Left renal pelvis (tissue), 4 donors: ENCODE measurements around the gene AGGF1. TPM values are rescaled to one million over a fixed set of nuclear protein-coding genes. Genes with fewer than 3 reads are reported as not detected.
"Not testable (repeated sequence)": the region's sequence is repeated elsewhere in the genome, so short reads cannot be mapped to it uniquely, and the experiment has no call there.

Source experiments
- DNase-seq, 4 donors: peaks; one replicate each; pipeline ENCODE4 v3.0.0-alpha.2; 2013; ENCODE audit warnings: low read depth in 4 of 4, low spot score in 3 of 4
- polyA plus RNA-seq, 4 donors: library from polyadenylated mRNA; unstranded; fragments of 120-200 nt; gene quantifications; one replicate each; pipeline ENCODE4 v1.2.1, GENCODE V29; 2013; ENCODE audit not compliant: insufficient read length in 4 of 4

Gene AGGF1
- polyA plus RNA-seq, 4 donors: 24.5 to 39.5 (median 32.7) TPM

GRCh38 chr5:77083088-77083487 is 52.9 kb downstream of the AGGF1 start:
- DNase-seq: no peak

DNA sequence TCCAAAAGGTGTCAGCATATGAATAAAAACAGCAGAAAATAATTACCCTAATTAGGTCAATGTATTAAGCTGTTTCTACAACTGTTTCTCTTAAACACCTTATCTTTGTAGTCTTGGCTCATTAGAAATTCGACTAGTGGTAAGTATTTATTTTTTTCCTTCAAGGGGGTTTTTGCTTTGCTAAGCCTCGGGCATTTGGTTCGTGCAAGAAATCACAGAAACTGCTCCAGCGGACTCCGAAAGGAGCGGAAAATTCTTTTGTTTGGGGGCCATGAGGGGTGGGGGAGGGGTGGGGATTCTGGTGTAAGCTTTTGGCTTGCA is 56.1 kb downstream of the AGGF1 start:
- DNase-seq: peak in 2 of 4 donors; percentile 21 to 83

DNA sequence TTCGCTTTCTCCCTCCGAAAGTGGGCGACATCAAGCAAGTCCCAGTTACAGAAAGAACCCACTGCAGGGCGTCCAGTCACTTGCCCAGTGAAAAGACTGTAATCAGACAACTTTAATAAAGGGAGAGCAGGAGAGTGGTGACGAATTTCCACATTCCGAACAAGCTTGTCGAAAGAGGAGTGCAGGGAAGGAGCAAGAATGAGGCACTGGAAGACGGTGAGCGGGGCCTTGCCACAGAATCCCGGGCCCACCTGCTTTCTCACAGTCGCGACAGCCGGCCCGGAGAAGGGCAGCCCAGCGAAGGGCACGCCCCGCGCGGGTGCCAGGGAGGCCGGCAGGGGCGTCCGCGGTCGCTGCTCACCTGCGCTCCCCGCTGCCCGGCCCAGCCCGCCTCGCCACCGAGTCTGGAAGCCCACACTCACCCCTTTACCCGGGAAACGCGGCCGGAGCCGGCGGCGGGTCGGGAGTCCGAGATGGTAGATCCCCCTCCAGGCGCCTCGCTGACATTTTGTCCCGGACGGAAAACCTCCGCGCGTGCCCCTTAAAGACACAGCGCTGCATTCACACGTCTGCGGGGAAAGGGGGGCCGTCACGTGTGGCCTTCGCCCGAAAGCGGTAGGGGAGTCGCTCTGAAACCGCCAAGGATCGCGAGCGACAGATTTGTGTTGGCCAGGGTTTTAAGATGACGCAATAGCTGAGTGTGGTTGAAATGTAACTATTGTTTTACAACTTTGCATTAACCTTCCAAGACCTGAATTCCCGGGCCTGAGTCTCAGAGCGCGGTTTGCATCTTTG is 56.7 kb downstream of the AGGF1 start, which contains the start of gene ZBED3:
Gene ZBED3 (minus strand): TSS at position 597 of the 795 bp plus-strand sequence. CDS start 9,407 bp downstream, outside the sequence.
- DNase-seq: peak; percentile 78 to 84 (median 78)

- peak; percentile 39 to 48 (median 46) for DNase-seq
These were observed 57.5 kb downstream of the AGGF1 start for GRCh38 chr5:77087484-77088261.

DNA sequence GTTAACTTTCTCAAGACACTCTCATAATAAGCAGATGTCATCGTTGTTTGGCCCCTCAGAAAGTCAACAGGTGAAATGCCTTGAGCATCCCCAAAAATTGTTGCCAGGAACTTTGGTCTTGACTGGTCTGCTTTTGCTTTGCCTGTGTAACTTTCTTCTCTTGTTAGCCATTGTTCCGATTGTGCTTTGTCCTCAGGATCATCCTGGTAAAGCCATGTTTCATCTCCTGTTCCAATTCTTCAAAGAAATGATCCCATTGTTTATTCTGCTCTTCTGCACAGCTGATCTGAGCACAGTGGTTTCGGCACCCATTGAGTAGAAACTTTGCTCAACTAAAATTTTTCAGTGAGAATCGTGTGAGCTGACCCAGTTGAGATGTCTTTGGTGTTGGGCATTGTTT is 65.0 kb downstream of the AGGF1 start:
- no peak for DNase-seq

- DNase-seq: no peak
These were observed 71.1 kb downstream of the AGGF1 start for GRCh38 chr5:77101298-77101697.

DNA sequence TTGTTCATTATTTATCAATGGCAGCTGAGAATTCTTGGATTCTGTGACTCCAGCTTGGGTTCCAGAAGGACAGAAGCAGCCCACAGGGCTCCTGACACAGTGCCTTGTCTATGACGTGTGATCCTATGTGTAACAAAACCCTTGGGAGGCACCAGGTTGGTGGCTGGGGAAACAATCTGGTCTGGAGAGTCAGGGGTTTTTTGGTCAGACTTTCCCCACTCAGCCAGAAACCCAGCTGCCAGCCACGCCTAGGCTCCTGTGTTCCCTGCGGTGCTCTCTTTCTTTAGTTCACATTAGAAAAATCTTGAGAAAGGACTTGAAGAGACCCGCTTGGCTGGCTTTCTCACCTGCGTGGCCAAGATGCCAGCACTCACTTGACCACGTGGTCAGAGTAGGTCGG is 72.3 kb downstream of the AGGF1 start:
- DNase-seq: no peak

DNA sequence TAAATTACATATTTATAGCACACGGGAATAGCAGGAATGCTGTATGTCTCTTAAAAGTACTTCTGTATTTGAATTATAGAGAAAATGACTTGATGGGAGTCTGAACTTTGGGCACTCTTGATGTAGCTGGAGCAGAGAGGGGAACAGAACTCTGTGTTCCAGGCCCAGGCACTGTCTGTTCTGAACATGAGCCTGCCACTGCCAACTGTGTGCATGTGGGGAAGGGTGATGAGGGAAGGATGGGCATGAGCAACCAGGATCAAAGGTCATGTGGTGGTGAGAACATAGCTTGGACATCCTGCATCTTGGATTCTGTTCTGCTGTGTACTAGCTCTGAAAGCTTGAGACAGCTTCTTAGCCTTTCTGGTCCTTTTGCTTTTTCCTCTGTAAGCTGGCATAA is 73.3 kb downstream of the AGGF1 start:
- DNase-seq: no peak

DNA sequence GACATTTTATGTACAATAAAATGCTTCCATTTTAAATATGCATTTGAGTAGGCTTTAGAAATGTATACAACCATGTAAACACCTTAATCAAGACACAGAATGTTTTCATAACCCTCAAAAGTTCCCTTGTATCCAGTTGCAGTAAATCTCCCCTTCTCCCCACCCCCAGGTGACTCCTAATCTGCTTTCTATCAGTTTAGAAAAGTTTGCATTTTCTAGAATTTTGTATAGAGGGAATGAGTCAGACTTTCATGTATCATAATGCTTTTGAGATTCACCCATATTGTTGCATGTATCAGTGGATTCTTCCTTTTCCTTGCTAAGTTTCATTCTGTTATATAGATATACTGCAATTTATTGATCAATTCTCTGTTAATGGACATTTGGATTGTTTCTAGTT is 74.6 kb downstream of the AGGF1 start:
- no peak for DNase-seq

GRCh38 chr5:77107035-77107434 is 76.8 kb downstream of the AGGF1 start:
- not testable (repeated sequence) for DNase-seq

Other genes with a start within 250 kb of the AGGF1 start
- 10 to 100 TPM in 3 of 4 donors, 1 to 10 TPM in 1; 1.0 to 37.8 (median 33.2) TPM for gene F2RL1, start 211.4 kb upstream of the AGGF1 start, polyA plus RNA-seq
- under 1 TPM; 0.16 to 0.46 (median 0.20) TPM for gene S100Z, start 180.4 kb upstream of the AGGF1 start, polyA plus RNA-seq
- 10 to 100 TPM in 3 of 4 donors, 1 to 10 TPM in 1; 6.4 to 24.2 (median 20.6) TPM for gene CRHBP, start 77.4 kb upstream of the AGGF1 start, polyA plus RNA-seq
- 10 to 100 TPM; 21.2 to 33.5 (median 31.4) TPM for gene ZBED3, start 56.9 kb downstream of the AGGF1 start, polyA plus RNA-seq
- gene PDE8B, start 180.3 kb downstream of the AGGF1 start, polyA plus RNA-seq: 1 to 10 TPM; 3.2 to 6.4 (median 5.6) TPM